Forelimb muscle (tissue), 1 donor: ENCODE measurements around the gene IFNA7. TPM values are rescaled to one million over a fixed set of nuclear protein-coding genes. Genes with fewer than 3 reads are reported as not detected.
"Not testable (repeated sequence)": the region's sequence is repeated elsewhere in the genome, so short reads cannot be mapped to it uniquely, and the experiment has no call there.

Experiments
- DNase-seq: peaks from one replicate; pipeline ENCODE4 v3.0.0-alpha.2; 2013; ENCODE audit warnings: low read depth
- polyA plus RNA-seq: library from polyadenylated mRNA; unstranded; fragments of 120-200 nt; gene quantifications from one replicate; pipeline ENCODE4 v1.2.1, GENCODE V29; 2013; ENCODE audit not compliant: insufficient read length

Gene IFNA7
- polyA plus RNA-seq: not detected

GRCh38 chr9:21202105-21202504, at the start of gene IFNA7:
TSS of gene IFNA7 (minus strand) at chr9:21202205. CDS start at chr9:21202165, 40 bp downstream.
- not testable (repeated sequence) for DNase-seq

GRCh38 chr9:21251638-21252037, 49.6 kb upstream of the IFNA7 start:
- DNase-seq: no peak

GRCh38 chr9:21251190-21251589, 49.2 kb upstream of the IFNA7 start:
- DNase-seq: no peak

GRCh38 chr9:21244836-21245235, 42.8 kb upstream of the IFNA7 start:
- DNase-seq: no peak

DNA sequence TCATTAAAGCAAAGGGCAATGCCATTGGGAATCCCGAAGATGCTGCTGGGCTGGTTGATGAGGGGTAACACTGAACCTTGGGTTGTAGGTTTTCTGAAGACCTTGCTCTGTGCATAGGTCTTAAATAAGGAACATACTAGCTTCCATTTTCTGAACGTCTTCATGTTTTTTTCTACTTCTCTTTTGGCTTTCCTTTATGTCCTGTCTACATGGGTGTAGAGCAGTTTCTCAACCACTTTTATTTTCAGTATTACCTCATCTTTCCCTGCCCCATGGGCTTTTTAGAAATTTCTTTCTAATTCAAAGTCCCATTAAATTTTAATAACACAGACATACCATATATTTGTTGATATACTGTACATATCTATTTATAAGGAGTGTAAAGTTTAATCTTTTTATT, 37.9 kb upstream of the IFNA7 start, which contains the start of gene IFNA14:
IFNA14 (minus strand) TSS at position 95 of the 400 bp plus-strand sequence; CDS start at position 25, 70 bp downstream.
- DNase-seq: no peak

DNA sequence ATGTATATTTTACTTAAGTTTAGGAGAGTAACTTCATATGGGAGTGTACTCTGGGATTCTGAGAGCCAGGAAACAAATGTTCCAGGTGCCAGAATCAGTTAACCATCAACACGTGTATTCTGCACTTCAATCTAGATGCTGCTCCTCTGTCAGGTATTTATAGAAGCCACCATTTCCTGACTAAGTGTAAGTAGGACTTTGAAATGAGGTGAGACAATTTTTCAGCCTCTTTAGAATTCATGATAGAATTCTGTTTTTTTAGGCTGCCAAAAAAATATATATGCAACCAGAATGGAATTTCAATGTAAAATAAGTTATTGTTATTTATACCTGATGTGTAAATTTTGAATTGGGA, 34.3 kb upstream of the IFNA7 start:
- DNase-seq: not testable (repeated sequence)

DNA sequence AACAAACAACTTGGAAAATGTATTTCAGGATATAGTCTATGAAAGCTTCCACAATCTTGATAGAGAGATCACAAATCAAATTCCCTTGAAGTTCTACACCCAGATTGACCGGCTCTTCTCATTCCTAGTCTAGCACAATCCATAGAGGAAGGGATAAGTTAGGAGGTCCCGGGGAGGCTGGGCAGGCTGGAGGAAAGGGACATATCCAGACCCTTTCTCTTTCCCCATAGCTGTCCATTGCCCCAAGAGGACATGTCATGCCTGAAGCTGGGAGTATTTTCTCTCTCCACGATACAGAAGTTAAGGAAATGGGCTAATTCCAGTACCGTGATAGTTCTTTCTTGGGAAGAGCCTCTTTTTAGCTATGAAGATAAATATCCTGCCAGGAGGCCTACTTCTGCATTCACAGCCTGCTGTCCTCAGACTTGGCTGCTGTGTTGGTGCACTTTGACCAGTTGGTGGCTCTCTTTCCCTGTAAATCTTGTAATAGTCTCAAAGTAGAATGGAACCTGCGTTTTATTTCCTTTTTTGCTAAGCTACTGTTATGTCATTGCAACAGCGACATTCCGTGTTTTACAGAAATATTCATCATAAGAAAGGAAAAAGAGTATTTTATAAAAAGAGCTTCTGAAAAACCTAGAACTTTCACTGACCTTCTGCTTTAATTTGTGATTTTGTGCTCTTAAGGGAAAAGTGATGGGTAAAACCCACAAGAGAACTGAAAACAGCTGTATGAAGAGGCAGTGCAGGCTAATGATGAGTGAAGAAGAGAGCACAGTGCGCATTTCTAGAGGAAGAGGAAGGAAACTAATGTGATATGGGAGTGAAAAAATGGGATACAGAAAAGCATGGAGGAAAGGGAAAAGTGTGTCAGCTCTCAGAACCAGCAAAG, 33.7 kb upstream of the IFNA7 start:
- DNase-seq: peak; percentile 17

GRCh38 chr9:21234153-21234687, 32.2 kb upstream of the IFNA7 start:
- no peak for DNase-seq

DNA sequence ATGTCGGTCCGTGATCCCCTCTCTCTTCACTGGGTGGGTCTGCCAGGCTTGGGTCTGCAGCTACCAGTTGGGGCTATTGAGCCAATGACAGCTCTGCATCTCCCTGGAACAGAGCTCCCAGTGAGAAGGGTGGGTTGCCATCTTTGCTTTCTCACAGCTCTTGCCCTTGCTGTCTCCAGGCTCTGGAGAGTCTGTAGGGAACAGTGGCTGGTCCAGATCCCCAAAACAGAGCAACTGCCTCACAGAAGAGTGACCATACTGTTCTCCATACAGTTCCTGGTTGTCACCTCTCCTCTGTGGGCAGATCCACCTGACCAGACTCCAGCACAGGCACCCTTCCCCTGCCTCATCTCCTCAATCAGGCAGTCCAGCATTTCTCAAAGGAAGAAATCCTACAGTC, 31.3 kb upstream of the IFNA7 start:
- DNase-seq: no peak

GRCh38 chr9:21228122-21228521, 26.1 kb upstream of the IFNA7 start, which contains the start of gene IFNA17:
TSS of gene IFNA17 (minus strand) at chr9:21228222. CDS start at chr9:21228173, 49 bp downstream.
- DNase-seq: no peak

DNA sequence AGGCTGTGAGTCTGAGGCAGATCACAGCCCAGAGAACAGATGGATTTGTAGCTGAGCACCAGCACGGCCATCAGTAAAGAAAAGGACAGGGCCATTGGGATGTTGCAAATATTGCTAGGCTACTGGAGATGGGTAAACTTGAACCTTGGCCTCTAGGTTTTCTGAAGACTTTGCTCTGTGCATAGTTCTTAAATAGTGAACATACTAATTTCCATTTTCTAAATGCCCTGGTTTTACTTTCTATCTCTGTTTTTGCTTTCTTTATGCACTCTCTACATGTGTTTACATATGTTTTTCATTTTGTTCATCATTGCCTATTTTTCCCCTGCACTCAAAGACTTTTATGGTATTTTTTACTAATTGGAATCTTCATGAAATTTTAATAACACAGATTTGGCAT, 15.2 kb upstream of the IFNA7 start, which contains the start of gene IFNA16:
IFNA16 (minus strand) TSS at position 101 of the 400 bp plus-strand sequence; CDS start at position 95, 6 bp downstream.
- DNase-seq: not testable (repeated sequence)

- DNase-seq: not testable (repeated sequence)
These were observed 11.7 kb upstream of the IFNA7 start for GRCh38 chr9:21213411-21214326.

DNA sequence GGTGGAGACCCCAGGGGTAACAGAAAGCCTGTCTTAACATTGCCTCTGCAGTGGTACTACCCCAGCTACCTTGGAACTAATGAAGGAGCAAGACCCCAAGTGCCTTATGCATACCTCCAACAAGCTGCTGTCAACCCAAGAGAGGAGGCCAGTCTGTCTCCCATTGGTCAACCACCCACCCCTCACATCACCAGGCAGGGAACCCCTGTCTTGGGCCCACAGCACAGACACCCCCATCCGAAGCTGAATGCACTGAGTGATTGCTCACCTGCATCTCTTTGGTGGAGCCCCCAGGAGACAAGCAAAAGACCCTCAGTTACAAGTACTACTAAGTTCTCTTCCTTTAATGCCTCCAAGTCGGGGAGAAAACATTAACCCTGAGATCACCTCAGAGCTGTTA, 10.2 kb upstream of the IFNA7 start:
- DNase-seq: not testable (repeated sequence)

DNA sequence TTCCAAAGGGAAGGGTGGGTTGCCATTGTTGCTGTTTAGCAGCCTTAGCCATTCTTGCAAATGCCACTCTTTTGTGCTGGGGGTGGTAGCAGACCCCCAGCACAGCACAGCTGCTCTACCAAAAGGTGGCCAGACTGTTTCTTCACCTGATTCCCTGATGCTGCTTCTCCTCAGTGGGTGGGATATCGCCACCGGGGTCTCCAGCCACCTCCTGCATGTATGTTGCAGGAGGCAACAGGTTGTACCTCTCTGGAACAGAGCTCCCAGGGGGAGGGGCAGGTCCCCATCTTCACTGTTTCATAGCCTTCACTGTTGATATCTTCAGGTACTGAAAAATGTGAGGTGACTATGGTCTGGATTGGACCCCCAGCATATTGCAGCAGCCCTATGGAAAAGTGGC, 8.8 kb upstream of the IFNA7 start:
- not testable (repeated sequence) for DNase-seq

GRCh38 chr9:21210311-21210710, 8.3 kb upstream of the IFNA7 start:
- DNase-seq: no peak

DNA sequence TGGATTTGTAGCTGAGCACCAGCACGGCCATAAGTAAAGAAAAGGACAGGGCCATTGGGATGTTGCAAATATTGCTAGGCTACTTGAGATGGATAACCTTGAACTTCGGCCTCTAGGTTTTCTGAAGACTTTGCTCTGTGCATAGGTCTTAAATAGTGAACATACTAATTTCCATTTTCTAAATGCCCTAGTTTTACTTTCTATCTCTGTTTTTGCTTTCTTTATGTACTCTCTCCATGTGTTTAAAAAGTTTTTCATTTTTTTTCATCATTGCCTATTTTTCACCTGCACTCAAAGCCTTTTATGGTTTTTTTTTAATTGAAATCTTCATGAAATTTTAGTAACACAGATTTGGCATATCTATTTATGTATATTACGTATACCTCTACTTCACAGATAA, 5.0 kb upstream of the IFNA7 start, which contains the start of gene IFNA10:
IFNA10 (minus strand) TSS at position 101 of the 400 bp plus-strand sequence; CDS start at position 55, 46 bp downstream.
- DNase-seq: not testable (repeated sequence)

GRCh38 chr9:21205204-21205603, 3.2 kb upstream of the IFNA7 start:
- DNase-seq: no peak

GRCh38 chr9:21194867-21195776, 6.9 kb downstream of the IFNA7 start:
- DNase-seq: not testable (repeated sequence)

GRCh38 chr9:21187487-21187886, 14.5 kb downstream of the IFNA7 start, which contains the start of gene IFNA4:
TSS of gene IFNA4 (minus strand) at chr9:21187587. CDS start at chr9:21187531, 56 bp downstream.
- not testable (repeated sequence) for DNase-seq
